Sigmoid colon (tissue), 7 donors: Measurements from ENCODE around the gene GOLGA7B. TPM values are rescaled to one million over a fixed set of nuclear protein-coding genes. Genes with fewer than 3 reads are reported as not detected.

ENCODE experiments used
- DNase-seq: peaks from one replicate; pipeline ENCODE4 v3.0.0-alpha.2; 2019
- H3K27ac ChIP-seq, 4 donors: fragments of 200-600 bp; sonication (generic); one replicate each; pipeline ENCODE4 v1.5.1; 2016 to 2019; ENCODE audit warnings: mild to moderate bottlenecking in 1 of 4
- H3K27me3 ChIP-seq, 3 donors: fragments of 200-600 bp; sonication (generic); one replicate each; pipeline ENCODE4 v1.5.1; 2019; ENCODE audit warnings: mild to moderate bottlenecking in 1 of 3
- H3K36me3 ChIP-seq, 4 donors: fragments of 200-600 bp; sonication (generic); one replicate each; pipeline ENCODE4 v1.5.1; 2016 to 2019
- H3K4me1 ChIP-seq, 4 donors: fragments of 200-600 bp; sonication (generic); one replicate each; pipeline ENCODE4 v1.5.1; 2017 to 2019
- H3K4me3 ChIP-seq, 4 donors: fragments of 200-600 bp; sonication (generic); one replicate each; pipeline ENCODE4 v1.5.1; 2017 to 2019; ENCODE audit warnings: mild to moderate bottlenecking in 2 of 4, moderate library complexity in 1 of 4
- H3K9me3 ChIP-seq, 4 donors: fragments of 200-600 bp in 3 of 4; sonication (generic) in 3 of 4; one replicate each; pipeline versions ENCODE4 v1.5.1 to v1.6.1; 2013 to 2019
- CTCF ChIP-seq, 4 experiments: fragments of 450-650 bp in 3 of 4; fragments of 200-600 bp in 1 of 4; IDR thresholded peaks; one replicate each; pipeline ENCODE4 v1.5.1; 2016 to 2019; ENCODE audit warnings: antibody characterized with exemption in 4 of 4, mild to moderate bottlenecking in 3 of 4, moderate library complexity in 2 of 4
- EP300 ChIP-seq, 4 donors: sonication (generic); formaldehyde crosslinking; IDR thresholded peaks; one replicate each; pipeline ENCODE4 v1.6.1; 2017; ENCODE audit warnings: antibody characterized with exemption in 4 of 4
- POLR2A ChIP-seq, 2 donors: fragments of 450-650 bp; IDR thresholded peaks; one replicate each; pipeline ENCODE4 v1.6.1; 2016; ENCODE audit warnings: antibody characterized with exemption in 2 of 2, mild to moderate bottlenecking in 2 of 2, moderate library complexity in 2 of 2
- POLR2AphosphoS5 ChIP-seq, 4 donors: sonication (generic); formaldehyde crosslinking; IDR thresholded peaks; one replicate each; pipeline ENCODE4 v1.6.1; 2017; ENCODE audit warnings: antibody characterized with exemption in 4 of 4
- WGBS, 2 donors: extraction: QIAGEN DNeasy Blood & Tissue Kit; methylation state at CpG; one replicate each; pipeline ENCODE4 v1.1.7; 2013; 5-methylcytosine and 5-hydroxymethylcytosine counted together
- intact Hi-C: fragments of 100-400 bp; cut with DNase I; formaldehyde crosslinking; loops from one replicate; pipeline ENCODE4 v1.15.1; 2023
- polyA plus RNA-seq, 3 donors: library from polyadenylated mRNA; stranded (reverse); fragments of 200-250 nt; gene quantifications; one replicate each; pipeline ENCODE4 v1.2.3, GENCODE V29; 2013
- total RNA-seq, 4 donors: library from RNA; depleted of rRNA; stranded (reverse); fragments of >200 nt; gene quantifications; one replicate each; pipeline ENCODE4 v1.1.0, GENCODE V29; 2016
- donor health status: healthy with polysubstance abuse.
- donor health status: Bipolar disorder and iron deficiency.
- donor health status: healthy.

GOLGA7B gene
- total and polyA plus RNA-seq, 7 donors, result 0.16 to 1.4 (median 0.71) TPM

- DNase-seq, result no peak
- TF ChIP-seq EP300 (IDR thresholded peaks at IDR 0.05), result no peak
- TF ChIP-seq CTCF (IDR thresholded peaks at IDR 0.05), result no peak
- TF ChIP-seq POLR2AphosphoS5 (IDR thresholded peaks at IDR 0.05), result no peak
- intact Hi-C loops, result loop anchor here (2.0 to 10.0 kb wide), 2 partner anchors 125 to 399 kb away; no protein-coding TSS in a partner anchor
- H3K4me3 ChIP-seq, result no peak overlapping the region
- peaks cover 0 to 9% (median 7%) of the 10 kb centered on the region in 4 donors for H3K4me1 ChIP-seq
- no peaks in the 10 kb centered on the region for H3K9me3 ChIP-seq
- 73 to 81% methylated on average over 21 of the region's 21 CpGs for WGBS, 2 donors
- peaks cover 0 to 16% (median 4%) of the 10 kb centered on the region in 3 donors for H3K27me3 ChIP-seq
- H3K27ac ChIP-seq, result no peak overlapping the region
- no peaks in the 10 kb centered on the region for H3K36me3 ChIP-seq
Measured at GRCh38 chr10:97915346-97916131, 65.9 kb downstream of the GOLGA7B start.

GRCh38 chr10:97916586-97916985, 66.9 kb downstream of the GOLGA7B start:
- WGBS, 2 donors, result 45 to 58% methylated on average over 4 of the region's 4 CpGs

GRCh38 chr10:97919012-97919411, 69.4 kb downstream of the GOLGA7B start:
- Histone ChIP-seq H3K9me3 (no peaks in the 10 kb centered on the region), H3K4me1 (peaks cover 0 to 22% (median 9%) of the 10 kb centered on the region in 4 donors), H3K4me3 (no peak overlapping the region), H3K27ac (no peak overlapping the region), H3K36me3 (no peaks in the 10 kb centered on the region), H3K27me3 (peaks cover 0 to 16% (median 4%) of the 10 kb centered on the region in 3 donors)
- no peak for TF ChIP-seq POLR2AphosphoS5 (IDR thresholded peaks at IDR 0.05)
- no peak for TF ChIP-seq CTCF (IDR thresholded peaks at IDR 0.05)
- no peak for TF ChIP-seq POLR2A (IDR thresholded peaks at IDR 0.05)
- DNase-seq, result no peak
- intact Hi-C loops, result loop anchor here (10.0 kb wide), 1 partner anchor 396 kb away; no protein-coding TSS in a partner anchor
- WGBS, 2 donors, result 37 to 43% methylated on average over 3 of the region's 3 CpGs

More at GRCh38 chr10:97916586-97916985, 66.9 kb downstream of the GOLGA7B start:
- Histone ChIP-seq H3K4me1 (peaks cover 0 to 12% (median 7%) of the 10 kb centered on the region in 4 donors), H3K27me3 (peaks cover 0 to 21% (median 4%) of the 10 kb centered on the region in 3 donors), H3K36me3 (no peaks in the 10 kb centered on the region), H3K4me3 (no peak overlapping the region), H3K27ac (no peak overlapping the region), H3K9me3 (no peaks in the 10 kb centered on the region)
- no peak for DNase-seq
- intact Hi-C loops, result loop anchor here (10.0 kb wide), 1 partner anchor 398 kb away; no protein-coding TSS in a partner anchor
- no peak for TF ChIP-seq POLR2AphosphoS5 (IDR thresholded peaks at IDR 0.05)
- TF ChIP-seq EP300 (IDR thresholded peaks at IDR 0.05), result no peak
- TF ChIP-seq POLR2A (IDR thresholded peaks at IDR 0.05), result no peak
- TF ChIP-seq CTCF (IDR thresholded peaks at IDR 0.05), result no peak

- Histone ChIP-seq H3K4me1 (peaks cover 0 to 16% (median 2%) of the 10 kb centered on the region in 4 donors), H3K9me3 (no peaks in the 10 kb centered on the region), H3K27me3 (peaks cover 0 to 22% (median 0%) of the 10 kb centered on the region in 3 donors), H3K36me3 (no peaks in the 10 kb centered on the region), H3K27ac (no peak overlapping the region), H3K4me3 (no peak overlapping the region)
- DNase-seq, result no peak
- intact Hi-C loops, result no loop called here
- TF ChIP-seq CTCF (IDR thresholded peaks at IDR 0.05), result no peak
- no peak for TF ChIP-seq POLR2AphosphoS5 (IDR thresholded peaks at IDR 0.05)
- no peak for TF ChIP-seq POLR2A (IDR thresholded peaks at IDR 0.05)
- no peak for TF ChIP-seq EP300 (IDR thresholded peaks at IDR 0.05)
- 30 to 60% methylated on average over 4 of the region's 4 CpGs for WGBS, 2 donors
Measured at GRCh38 chr10:97920865-97921264, 71.2 kb downstream of the GOLGA7B start.

Other genes with a start within 250 kb of the GOLGA7B start
- gene MORN4, start 216.3 kb upstream of the GOLGA7B start, total RNA-seq, result 10 to 100 TPM in 1 of 4 donors, 1 to 10 TPM in 2, under 1 TPM in 1; 0.83 to 23.4 (median 5.4) TPM
- gene MORN4, start 216.3 kb upstream of the GOLGA7B start, polyA plus RNA-seq, result 1 to 10 TPM; 1.2 to 2.5 (median 2.5) TPM
- gene PI4K2A, start 209.2 kb upstream of the GOLGA7B start, total RNA-seq, result 10 to 100 TPM; 13.3 to 19.3 (median 13.9) TPM
- 1 to 10 TPM; 8.1 to 9.0 (median 8.9) TPM for gene PI4K2A, start 209.2 kb upstream of the GOLGA7B start, polyA plus RNA-seq
- gene AVPI1, start 162.6 kb upstream of the GOLGA7B start, total RNA-seq, result 10 to 100 TPM; 10.5 to 16.1 (median 12.2) TPM
- gene AVPI1, start 162.6 kb upstream of the GOLGA7B start, polyA plus RNA-seq, result 10 to 100 TPM; 22.6 to 58.3 (median 31.8) TPM
- gene MARVELD1, start 136.1 kb upstream of the GOLGA7B start, total RNA-seq, result 10 to 100 TPM; 17.3 to 40.7 (median 22.0) TPM
- 10 to 100 TPM; 16.2 to 22.2 (median 16.7) TPM for gene MARVELD1, start 136.1 kb upstream of the GOLGA7B start, polyA plus RNA-seq
- 10 to 100 TPM in 3 of 4 donors, 1 to 10 TPM in 1; 8.9 to 15.9 (median 12.4) TPM for gene ZFYVE27, start 112.7 kb upstream of the GOLGA7B start, total RNA-seq
- gene ZFYVE27, start 112.7 kb upstream of the GOLGA7B start, polyA plus RNA-seq, result 10 to 100 TPM in 1 of 3 donors, 1 to 10 TPM in 2; 7.2 to 42.2 (median 7.9) TPM
- 10 to 100 TPM in 3 of 4 donors, 1 to 10 TPM in 1; 9.9 to 24.6 (median 21.4) TPM for gene SFRP5, start 77.8 kb upstream of the GOLGA7B start, total RNA-seq
- gene SFRP5, start 77.8 kb upstream of the GOLGA7B start, polyA plus RNA-seq, result 1 to 10 TPM in 1 of 3 donors, under 1 TPM in 2; 0.46 to 5.0 (median 0.60) TPM
- gene CRTAC1, start 180.8 kb downstream of the GOLGA7B start, total RNA-seq, result 1 to 10 TPM; 1.5 to 6.4 (median 3.8) TPM
- 1 to 10 TPM in 2 of 3 donors, not detected in 1; 1.2 to 1.4 TPM for gene CRTAC1, start 180.8 kb downstream of the GOLGA7B start, polyA plus RNA-seq